Liver (tissue), 3 donors: ENCODE measurements around the gene MOV10L1.

Experiments
- CTCF ChIP-seq: fragments of 150-350 bp; IDR thresholded peaks from 2 replicates; pipeline ENCODE4 v1.5.1; 2017; ENCODE audit warnings: improper control_type of control experiment, low read depth, low read length; ENCODE audit not compliant: missing input control
- GABPA ChIP-seq, 2 donors: IDR thresholded peaks in 1 of 2; conservative IDR thresholded peaks in 1 of 2; 2 replicates each; pipeline ENCODE4 v1.6.1; 2016; ENCODE audit warnings: antibody characterized with exemption in 2 of 2, mild to moderate bottlenecking in 1 of 2, moderate library complexity in 1 of 2
- HNF4A ChIP-seq, 2 donors: conservative IDR thresholded peaks; 2 replicates each; pipeline ENCODE4 v1.6.1; 2016; ENCODE audit warnings: antibody characterized with exemption in 2 of 2, mild to moderate bottlenecking in 2 of 2
- NR2F2 ChIP-seq: IDR thresholded peaks from 2 replicates; pipeline ENCODE4 v1.6.1; 2016; ENCODE audit warnings: antibody characterized with exemption
- RAD21 ChIP-seq, 2 donors: IDR thresholded peaks; 2 replicates each; pipeline ENCODE4 v1.6.1; 2016; ENCODE audit warnings: antibody characterized with exemption in 2 of 2, mild to moderate bottlenecking in 2 of 2
- REST ChIP-seq: IDR thresholded peaks from 2 replicates; pipeline ENCODE4 v1.6.1; 2016; ENCODE audit warnings: antibody characterized with exemption, mild to moderate bottlenecking
- TAF1 ChIP-seq: conservative IDR thresholded peaks from 2 replicates; pipeline ENCODE4 v1.6.1; 2016; ENCODE audit warnings: antibody characterized with exemption, mild to moderate bottlenecking
- TF ChIP-seq, protein P1 (sequence below): IDR thresholded peaks from 2 replicates; pipeline ENCODE4 v1.6.1; 2016; ENCODE audit warnings: antibody characterized with exemption
- TF ChIP-seq, protein P2 (sequence below): IDR thresholded peaks from 2 replicates; pipeline ENCODE4 v1.6.1; 2016; ENCODE audit warnings: antibody characterized with exemption
- donor health status: healthy.
- donor health status: healthy.

DNA sequence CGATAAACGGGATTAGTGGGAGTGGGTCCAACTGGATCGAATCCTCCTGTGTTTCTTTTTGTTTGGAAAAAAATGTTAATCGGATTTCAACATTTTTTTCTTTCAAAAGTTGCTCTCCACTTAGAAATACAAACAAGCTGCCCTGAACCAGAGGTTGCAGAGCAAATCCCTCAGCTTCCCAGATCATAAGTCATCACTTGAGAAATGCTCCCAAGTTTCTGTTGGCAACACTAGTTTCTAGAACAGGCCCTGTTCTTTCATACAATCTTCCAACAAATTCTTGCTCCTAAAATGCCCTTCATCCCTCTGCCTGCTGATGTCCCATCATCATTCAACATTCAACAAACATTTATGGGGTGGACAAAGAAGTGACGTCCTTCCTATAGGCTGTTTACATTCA lies 3.3 kb upstream of the MOV10L1 start:
- TF ChIP-seq CTCF, result no peak
- TF ChIP-seq, protein P1, sequence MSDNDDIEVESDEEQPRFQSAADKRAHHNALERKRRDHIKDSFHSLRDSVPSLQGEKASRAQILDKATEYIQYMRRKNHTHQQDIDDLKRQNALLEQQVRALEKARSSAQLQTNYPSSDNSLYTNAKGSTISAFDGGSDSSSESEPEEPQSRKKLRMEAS, result no peak
- no peak for TF ChIP-seq HNF4A (conservative IDR thresholded peaks at IDR 0.05)
- no peak for TF ChIP-seq NR2F2
- no peak for TF ChIP-seq REST
- no peak for TF ChIP-seq RAD21 (IDR thresholded peaks at IDR 0.05)
- TF ChIP-seq, protein P2, sequence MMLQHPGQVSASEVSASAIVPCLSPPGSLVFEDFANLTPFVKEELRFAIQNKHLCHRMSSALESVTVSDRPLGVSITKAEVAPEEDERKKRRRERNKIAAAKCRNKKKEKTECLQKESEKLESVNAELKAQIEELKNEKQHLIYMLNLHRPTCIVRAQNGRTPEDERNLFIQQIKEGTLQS, result no peak
- TF ChIP-seq GABPA (IDR thresholded peaks at IDR 0.05 in 1 of 2, conservative IDR thresholded peaks at IDR 0.05 in 1 of 2), result no peak
- TF ChIP-seq TAF1, result no peak
